WI38 (cell line): Measurements from ENCODE around the gene INSYN2B.

ENCODE experiments used
- H3K4me3 ChIP-seq: 2 replicates; pipeline ENCODE4 v1.5.1; 2011; ENCODE audit warnings: low read depth, mild to moderate bottlenecking, control low read depth, low read length
- CTCF ChIP-seq: IDR thresholded peaks from 2 replicates; pipeline ENCODE4 v1.5.1; 2012; ENCODE audit warnings: low read depth, mild to moderate bottlenecking, control low read depth, low read length

INSYN2B gene

DNA sequence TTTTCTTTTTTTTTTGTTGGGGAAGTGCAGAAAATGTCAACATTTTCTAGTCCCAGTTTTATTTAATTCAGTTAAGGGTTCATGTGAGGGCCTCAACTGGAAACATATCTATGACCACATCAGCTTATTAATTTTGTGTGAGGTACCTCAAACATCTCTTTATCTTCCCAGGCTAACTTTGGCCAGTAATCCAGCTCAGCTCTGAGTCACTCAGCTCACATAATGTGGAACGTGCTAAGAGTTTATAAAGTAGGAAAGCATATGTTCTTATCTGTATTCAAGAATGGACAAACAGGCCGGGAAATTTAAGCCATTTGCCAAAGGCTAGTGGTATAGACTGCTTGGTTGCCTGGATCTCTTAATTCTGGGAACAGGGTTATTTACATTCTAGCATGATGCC is 118.4 kb downstream of the INSYN2B start:
- H3K4me3 ChIP-seq: no peak overlapping the region
- no peak for TF ChIP-seq CTCF

- no peak overlapping the region for H3K4me3 ChIP-seq
- no peak for TF ChIP-seq CTCF
Observed at GRCh38 chr5:169861433-169861832, 118.9 kb downstream of the INSYN2B start.

DNA sequence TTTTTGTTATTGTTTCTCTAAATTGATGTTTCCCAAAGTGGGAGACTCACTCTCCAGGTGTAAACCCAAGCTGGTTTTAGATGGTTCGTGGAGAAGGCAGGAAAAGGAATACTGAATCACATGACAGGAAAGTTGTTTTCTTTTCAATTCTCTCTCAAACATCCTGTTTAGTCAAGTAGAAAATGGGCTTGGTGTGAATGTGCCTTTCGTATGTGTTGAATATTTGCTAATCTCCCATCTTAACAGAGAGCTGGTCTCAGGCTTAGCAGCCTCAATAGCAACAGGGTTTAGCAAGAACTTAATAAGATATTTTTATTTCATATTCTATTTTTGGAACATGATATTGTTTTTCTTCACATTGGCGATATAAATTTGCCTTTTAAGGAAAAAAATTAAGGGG is 119.7 kb downstream of the INSYN2B start:
- no peak overlapping the region for H3K4me3 ChIP-seq
- TF ChIP-seq CTCF: no peak

DNA sequence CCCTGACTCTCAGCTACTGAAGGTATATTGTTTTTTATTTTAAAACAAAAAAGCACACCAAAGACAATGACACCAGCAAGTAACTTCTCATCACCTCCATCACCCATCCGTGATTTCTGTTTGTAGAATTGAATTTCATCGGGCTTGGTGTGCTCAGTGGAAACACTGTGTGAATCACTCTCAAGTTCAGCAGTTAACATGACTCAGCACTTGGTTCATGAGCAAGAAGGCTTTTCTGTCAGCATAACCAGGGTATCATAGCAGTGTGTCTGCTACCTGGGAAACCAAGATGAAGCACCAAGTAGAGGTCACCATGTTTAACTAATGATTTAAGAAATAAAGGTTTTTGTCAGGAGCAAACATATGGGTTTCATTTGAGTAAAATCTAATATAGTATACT is 123.7 kb downstream of the INSYN2B start:
- TF ChIP-seq CTCF: no peak
- H3K4me3 ChIP-seq: no peak overlapping the region

DNA sequence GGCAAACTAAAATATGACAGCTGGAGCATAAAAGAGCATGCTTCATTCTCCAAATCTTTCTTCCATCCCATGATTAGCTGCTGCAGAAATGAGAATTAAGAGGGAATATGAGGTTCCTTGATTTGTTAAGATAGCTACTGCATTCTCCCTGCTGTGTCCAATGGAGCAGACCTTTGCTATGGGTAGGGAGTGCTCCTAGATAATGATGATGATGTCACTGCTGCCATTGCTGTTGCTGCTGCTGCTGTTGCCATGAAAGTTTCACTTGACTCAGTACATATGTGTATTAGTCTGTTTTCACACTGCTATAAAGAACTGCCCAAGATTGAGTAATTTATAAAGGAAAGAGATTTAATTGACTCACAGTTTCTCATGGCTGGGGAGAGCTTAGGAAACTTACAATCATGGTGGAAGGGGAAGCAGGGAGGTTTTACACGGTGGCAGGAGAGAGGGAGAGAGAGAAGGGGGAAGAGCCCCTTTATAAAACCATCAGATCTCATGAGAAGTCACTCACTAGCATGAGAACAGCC is 128.9 kb downstream of the INSYN2B start:
- no peak for TF ChIP-seq CTCF
- no peak overlapping the region for H3K4me3 ChIP-seq

- TF ChIP-seq CTCF: no peak
- H3K4me3 ChIP-seq: no peak overlapping the region
Observed at GRCh38 chr5:169850409-169850808, 129.9 kb downstream of the INSYN2B start.

DNA sequence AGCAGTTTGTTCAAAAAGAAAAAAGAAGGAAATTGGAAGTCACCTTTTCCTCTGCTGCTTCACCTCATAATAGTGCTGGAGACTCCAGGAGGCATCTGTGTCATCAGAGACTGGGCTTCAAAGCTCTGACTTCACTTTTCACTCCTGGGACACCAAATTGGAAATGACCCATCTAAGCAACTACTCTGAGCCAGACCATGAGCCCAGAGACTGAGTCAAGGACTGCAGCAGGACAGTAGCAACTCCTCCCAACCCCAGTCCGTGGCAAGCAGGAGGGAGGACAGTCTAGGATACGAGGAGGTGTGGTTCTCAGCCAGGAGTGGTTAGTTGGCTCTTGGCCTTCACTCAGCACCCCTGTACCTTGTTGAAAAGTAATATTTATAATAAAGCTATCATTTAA is 131.5 kb downstream of the INSYN2B start:
- TF ChIP-seq CTCF: no peak

More for the DNA sequence above, 131.5 kb downstream of the INSYN2B start:
- no peak overlapping the region for H3K4me3 ChIP-seq
